Measurements from ENCODE around the gene ENPP6. TPM values are rescaled to one million over a fixed set of nuclear protein-coding genes. Genes with fewer than 3 reads are reported as not detected.

Gene ENPP6
- 3.2 TPM for polyA plus RNA-seq
- long read RNA-seq, donor 1, partial matches to known transcripts = 0 of 2 reads
- long read RNA-seq, donor 1, other reads (novel, unspliced or antisense) = 0 of 2 reads
- long read RNA-seq, donor 2 = 0 reads
- long read RNA-seq, donor 3, partial matches to known transcripts = 0 of 2 reads
- long read RNA-seq, donor 3, other reads (novel, unspliced or antisense) = 0 of 2 reads
- long read RNA-seq, donor 4 = 0 reads
- long read RNA-seq, donor 5 = 0 reads
- long read RNA-seq, donor 6 = 0 reads
- long read RNA-seq, donor 7 = 0 reads
- long read RNA-seq, donor 8 = 0 reads
- long read RNA-seq, donor 9, partial matches to known transcripts = 0 of 1 reads
- long read RNA-seq, donor 9, other reads (novel, unspliced or antisense) = 0 of 1 reads
- long read RNA-seq, donor 10 = 0 reads
- long read RNA-seq, donor 11, partial matches to known transcripts = 0 of 2 reads
- long read RNA-seq, donor 11, other reads (novel, unspliced or antisense) = 0 of 2 reads

DNA sequence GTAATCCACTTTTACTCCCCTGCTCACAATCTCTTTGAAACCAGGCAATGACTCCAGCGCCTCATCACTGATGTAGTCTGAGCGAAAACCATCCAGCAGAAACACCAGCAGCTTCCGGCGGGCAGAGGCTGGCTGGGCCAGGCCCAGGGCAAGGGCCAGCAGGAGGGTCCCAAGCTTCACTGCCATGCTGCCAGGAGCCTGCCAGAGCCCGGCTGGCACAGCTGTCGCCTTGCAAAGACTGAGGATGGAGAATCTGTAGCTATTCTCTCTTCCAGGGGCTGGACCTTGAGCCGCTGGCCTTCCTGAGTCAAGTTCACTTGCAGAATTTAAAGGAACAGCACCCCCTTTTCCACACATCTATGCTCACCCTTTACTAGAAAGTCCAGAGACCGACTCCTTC, at the start of gene ENPP6:
Gene ENPP6, minus strand, starts transcription at position 240 of the 400 bp plus-strand sequence. Its CDS starts 54 bp downstream, at position 186.
- H3K4me3 ChIP-seq (ENCODE audit: low read length) = no peak within 1 kb of the TSS
- peak in 1 of 2 donors; percentile 34 for DNase-seq
- no peaks in the 10 kb centered on the region for H3K9me3 ChIP-seq (ENCODE audit: control insufficient read depth, low read depth, low read length)
- H3K27me3 ChIP-seq (ENCODE audit: control insufficient read depth, insufficient read depth, low read length) = peaks cover 4% of the 10 kb centered on the region
- no peaks in the 10 kb centered on the region for H3K36me3 ChIP-seq (ENCODE audit: control insufficient read depth, insufficient read depth, low read length)
- H3K27ac ChIP-seq (ENCODE audit: low read length) = no peak within 1 kb of the TSS
- no CpG with 5 or more reads among the region's 8 CpGs for WGBS (ENCODE audit: insufficient coverage, low lambda C conversion rate)
- peaks cover 21% of the 10 kb centered on the region for H3K4me1 ChIP-seq (ENCODE audit: control insufficient read depth, insufficient read depth, low read length)

DNA sequence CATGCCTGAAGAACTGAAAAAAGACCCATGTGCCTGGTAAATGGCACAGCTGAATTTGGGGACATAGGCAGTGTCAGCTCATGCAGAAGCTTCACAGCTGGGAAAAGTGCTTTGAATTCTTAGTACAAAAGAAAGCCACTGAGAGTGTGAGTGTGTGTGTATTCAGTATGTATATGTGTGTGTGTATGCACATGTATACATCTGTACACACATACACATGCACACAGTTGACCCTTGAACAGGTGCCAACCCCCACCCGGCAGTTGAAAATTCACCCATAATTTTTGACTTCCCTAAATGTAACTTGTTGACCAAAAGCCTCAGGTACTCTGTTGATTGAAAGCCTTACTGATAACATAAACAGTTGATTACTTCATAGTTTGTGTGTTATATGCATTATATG, 49.5 kb upstream of the ENPP6 start:
- Histone ChIP-seq H3K4me1 (ENCODE audit: control insufficient read depth, insufficient read depth, low read length) (no peaks in the 10 kb centered on the region), H3K9me3 (ENCODE audit: control insufficient read depth, low read depth, low read length) (no peaks in the 10 kb centered on the region), H3K36me3 (ENCODE audit: control insufficient read depth, insufficient read depth, low read length) (no peaks in the 10 kb centered on the region), H3K27me3 (ENCODE audit: control insufficient read depth, insufficient read depth, low read length) (no peaks in the 10 kb centered on the region), H3K4me3 (ENCODE audit: low read length) (no peak overlapping the region), H3K27ac (ENCODE audit: low read length) (no peak overlapping the region)
- WGBS (ENCODE audit: insufficient coverage, low lambda C conversion rate) = no CpG with 5 or more reads among the region's 1 CpG
- DNase-seq = no peak

DNA sequence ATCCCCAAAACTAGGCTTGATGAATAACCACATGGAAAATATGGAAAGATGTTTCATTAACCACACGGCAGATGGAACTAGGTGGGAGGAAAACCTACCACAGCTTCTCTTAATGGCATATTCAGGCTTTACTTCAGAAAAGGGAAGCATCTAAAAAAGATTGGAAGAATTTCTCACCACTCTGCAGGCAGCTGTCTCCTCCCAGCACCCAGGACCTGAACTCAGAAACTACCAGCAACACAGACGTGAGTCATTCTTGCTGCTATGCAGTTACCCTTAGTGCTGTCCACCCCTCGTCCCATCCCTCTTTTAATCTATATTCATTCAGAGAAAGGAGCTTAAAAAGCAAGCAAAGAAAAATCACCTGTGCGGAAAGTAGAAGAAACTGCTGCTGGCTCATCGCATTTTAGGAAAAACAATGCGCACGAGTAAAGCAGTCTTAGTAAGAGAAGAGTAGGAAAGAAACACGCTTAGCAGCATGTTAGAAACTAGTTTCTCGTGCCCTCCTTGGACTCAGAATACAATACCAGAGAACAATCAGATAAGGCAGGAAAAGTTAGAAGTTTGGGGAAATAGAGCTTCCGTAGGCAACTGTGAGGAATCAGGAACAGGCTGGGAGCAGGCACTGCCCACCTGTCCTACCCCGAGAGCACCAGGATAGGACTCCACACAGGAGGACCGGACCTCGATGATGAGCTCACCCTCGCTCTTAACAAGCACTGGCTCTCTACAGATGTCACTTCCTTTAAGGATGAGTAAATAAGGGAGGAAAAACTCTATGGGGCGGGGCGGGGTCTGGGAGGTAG, 48.1 kb upstream of the ENPP6 start:
- Histone ChIP-seq H3K4me1 (ENCODE audit: control insufficient read depth, insufficient read depth, low read length) (no peaks in the 10 kb centered on the region), H3K27ac (ENCODE audit: low read length) (no peak overlapping the region), H3K36me3 (ENCODE audit: control insufficient read depth, insufficient read depth, low read length) (no peaks in the 10 kb centered on the region), H3K4me3 (ENCODE audit: low read length) (no peak overlapping the region), H3K9me3 (ENCODE audit: control insufficient read depth, low read depth, low read length) (no peaks in the 10 kb centered on the region), H3K27me3 (ENCODE audit: control insufficient read depth, insufficient read depth, low read length) (no peaks in the 10 kb centered on the region)
- DNase-seq = peak in 1 of 2 donors; percentile 31
- 90% methylated on average over 2 of the region's 16 CpGs for WGBS (ENCODE audit: insufficient coverage, low lambda C conversion rate)

DNA sequence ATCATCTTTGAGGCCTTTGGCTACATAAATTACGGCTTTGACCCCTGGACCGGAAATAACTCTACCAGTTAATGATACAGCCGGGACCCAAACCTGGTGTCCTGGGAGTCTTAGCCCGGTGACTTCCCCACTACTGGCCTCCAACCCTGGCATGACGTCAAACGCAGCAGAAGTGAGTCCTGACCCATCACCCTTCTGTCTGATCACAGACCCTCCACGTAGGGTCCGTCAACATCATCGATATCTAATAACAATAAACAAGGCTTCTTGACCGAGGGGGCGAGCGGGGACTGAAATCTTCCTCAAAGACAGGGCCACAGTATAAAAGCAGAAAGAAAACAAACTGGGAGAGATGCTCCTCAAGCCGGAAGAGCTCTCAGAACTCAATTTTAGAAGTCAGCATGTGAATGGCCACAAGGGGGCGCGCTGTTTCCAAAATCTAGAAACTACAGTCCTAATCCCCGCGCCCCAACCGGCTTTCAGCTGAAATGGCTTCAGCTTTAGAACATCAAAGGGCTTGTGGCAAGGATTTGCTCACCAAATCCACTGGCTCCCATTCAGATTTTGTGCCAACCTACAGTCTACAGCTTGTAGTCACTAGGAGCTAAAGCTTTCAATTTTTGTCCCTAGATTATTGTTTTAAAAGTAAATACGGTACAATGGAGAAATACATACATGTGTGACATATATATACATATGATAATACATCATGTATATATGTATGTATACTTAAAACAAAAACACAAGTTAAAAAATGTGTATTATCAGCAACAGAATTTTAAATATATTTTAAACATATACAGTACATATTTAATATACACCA, 46.4 kb upstream of the ENPP6 start:
- no peaks in the 10 kb centered on the region for H3K36me3 ChIP-seq (ENCODE audit: control insufficient read depth, insufficient read depth, low read length)
- no peaks in the 10 kb centered on the region for H3K4me1 ChIP-seq (ENCODE audit: control insufficient read depth, insufficient read depth, low read length)
- H3K27ac ChIP-seq (ENCODE audit: low read length) = no peak overlapping the region
- peak; percentile 79 to 80 for DNase-seq
- no peaks in the 10 kb centered on the region for H3K9me3 ChIP-seq (ENCODE audit: control insufficient read depth, low read depth, low read length)
- WGBS (ENCODE audit: insufficient coverage, low lambda C conversion rate) = 80% methylated on average over 1 of the region's 19 CpGs
- no peaks in the 10 kb centered on the region for H3K27me3 ChIP-seq (ENCODE audit: control insufficient read depth, insufficient read depth, low read length)
- no peak overlapping the region for H3K4me3 ChIP-seq (ENCODE audit: low read length)

DNA sequence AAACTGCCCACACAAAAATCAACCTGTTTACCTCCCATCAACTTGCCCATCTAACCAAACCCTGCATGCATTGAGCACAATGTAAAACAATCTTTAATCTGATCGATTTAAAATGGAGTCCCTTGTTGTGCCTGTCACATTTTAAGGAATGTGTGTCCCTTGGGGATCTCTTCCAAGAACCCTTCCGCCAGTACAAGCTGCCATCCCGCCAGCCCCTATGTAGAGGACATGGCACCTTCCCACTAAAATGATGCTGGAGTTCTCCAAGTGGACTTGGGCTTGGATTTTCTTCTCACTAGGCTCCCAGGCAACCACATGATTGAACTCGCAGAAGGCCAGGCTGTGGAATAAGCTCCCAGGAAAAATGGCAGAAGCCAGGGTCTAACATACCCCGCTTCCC, 45.8 kb upstream of the ENPP6 start:
- H3K27me3 ChIP-seq (ENCODE audit: control insufficient read depth, insufficient read depth, low read length) = no peaks in the 10 kb centered on the region
- WGBS (ENCODE audit: insufficient coverage, low lambda C conversion rate) = no CpG with 5 or more reads among the region's 5 CpGs
- no peaks in the 10 kb centered on the region for H3K9me3 ChIP-seq (ENCODE audit: control insufficient read depth, low read depth, low read length)
- H3K27ac ChIP-seq (ENCODE audit: low read length) = no peak overlapping the region
- H3K36me3 ChIP-seq (ENCODE audit: control insufficient read depth, insufficient read depth, low read length) = no peaks in the 10 kb centered on the region
- no peaks in the 10 kb centered on the region for H3K4me1 ChIP-seq (ENCODE audit: control insufficient read depth, insufficient read depth, low read length)
- H3K4me3 ChIP-seq (ENCODE audit: low read length) = no peak overlapping the region
- DNase-seq = no peak

DNA sequence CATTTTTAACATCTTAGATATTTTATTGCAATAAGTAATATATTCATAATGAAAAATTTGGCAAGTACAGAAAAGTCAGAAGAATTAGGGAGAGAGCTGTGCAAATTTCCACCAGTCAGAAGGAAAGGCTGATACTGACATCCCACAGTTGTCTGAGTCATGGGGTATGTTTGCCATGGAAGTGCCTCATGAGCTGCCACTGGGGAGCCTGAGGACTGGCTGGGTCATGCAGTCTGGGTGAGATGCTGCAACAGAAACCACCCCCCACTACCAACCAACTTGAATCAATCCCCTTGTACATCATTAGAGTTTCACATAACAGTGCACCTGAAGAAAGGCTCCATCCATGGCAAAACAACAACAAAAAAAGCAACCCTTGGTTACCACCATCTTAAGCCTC, 45.2 kb upstream of the ENPP6 start:
- H3K4me3 ChIP-seq (ENCODE audit: low read length) = no peak overlapping the region
- H3K36me3 ChIP-seq (ENCODE audit: control insufficient read depth, insufficient read depth, low read length) = no peaks in the 10 kb centered on the region
- H3K27ac ChIP-seq (ENCODE audit: low read length) = no peak overlapping the region
- DNase-seq = no peak
- no peaks in the 10 kb centered on the region for H3K9me3 ChIP-seq (ENCODE audit: control insufficient read depth, low read depth, low read length)
- H3K27me3 ChIP-seq (ENCODE audit: control insufficient read depth, insufficient read depth, low read length) = no peaks in the 10 kb centered on the region
- H3K4me1 ChIP-seq (ENCODE audit: control insufficient read depth, insufficient read depth, low read length) = no peaks in the 10 kb centered on the region

DNA sequence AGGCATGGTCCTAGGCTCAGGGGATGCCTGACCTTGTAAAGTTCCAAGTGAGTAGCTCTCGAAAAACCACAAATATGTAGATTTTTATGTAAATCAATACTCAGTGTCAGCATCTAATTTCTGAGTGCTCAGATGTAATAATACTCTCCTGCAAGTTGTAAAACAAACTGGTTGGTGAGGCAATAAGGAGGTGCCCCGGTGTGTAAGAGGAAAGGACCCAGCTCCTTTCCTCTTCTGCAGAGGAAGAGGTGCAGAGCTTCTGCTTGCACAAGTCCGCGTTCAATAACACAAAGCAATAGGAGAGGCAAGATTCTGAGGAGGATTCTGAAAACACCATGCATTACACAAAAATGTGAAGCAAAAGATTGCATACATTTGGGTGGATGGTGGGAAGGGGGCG, 43.6 kb upstream of the ENPP6 start:
- no peak for DNase-seq
- Histone ChIP-seq H3K4me3 (ENCODE audit: low read length) (no peak overlapping the region), H3K27me3 (ENCODE audit: control insufficient read depth, insufficient read depth, low read length) (no peaks in the 10 kb centered on the region), H3K9me3 (ENCODE audit: control insufficient read depth, low read depth, low read length) (no peaks in the 10 kb centered on the region), H3K27ac (ENCODE audit: low read length) (no peak overlapping the region), H3K36me3 (ENCODE audit: control insufficient read depth, insufficient read depth, low read length) (no peaks in the 10 kb centered on the region), H3K4me1 (ENCODE audit: control insufficient read depth, insufficient read depth, low read length) (no peaks in the 10 kb centered on the region)
- no CpG with 5 or more reads among the region's 5 CpGs for WGBS (ENCODE audit: insufficient coverage, low lambda C conversion rate)

DNA sequence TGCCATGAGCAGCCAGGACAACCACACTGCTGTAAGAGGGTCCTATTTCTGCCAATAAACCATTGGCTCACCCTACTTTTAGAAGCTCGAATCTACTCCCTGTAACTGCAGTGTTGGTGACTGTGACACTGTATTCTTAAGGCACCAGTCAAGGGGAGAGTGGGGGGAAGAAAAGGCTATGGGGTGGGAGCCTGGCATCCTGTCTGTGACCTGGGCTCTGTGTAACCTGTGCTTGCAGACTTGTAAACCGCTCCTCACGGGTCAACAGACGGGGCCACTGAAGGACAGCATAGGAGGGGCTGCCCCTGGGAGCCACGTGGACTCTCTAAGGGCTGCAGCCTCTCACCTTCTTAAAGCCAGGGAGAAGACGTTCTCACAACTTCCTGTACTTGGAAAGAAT, 42.2 kb upstream of the ENPP6 start:
- H3K36me3 ChIP-seq (ENCODE audit: control insufficient read depth, insufficient read depth, low read length) = no peaks in the 10 kb centered on the region
- no CpG with 5 or more reads among the region's 6 CpGs for WGBS (ENCODE audit: insufficient coverage, low lambda C conversion rate)
- H3K9me3 ChIP-seq (ENCODE audit: control insufficient read depth, low read depth, low read length) = no peaks in the 10 kb centered on the region
- no peaks in the 10 kb centered on the region for H3K4me1 ChIP-seq (ENCODE audit: control insufficient read depth, insufficient read depth, low read length)
- no peaks in the 10 kb centered on the region for H3K27me3 ChIP-seq (ENCODE audit: control insufficient read depth, insufficient read depth, low read length)
- DNase-seq = no peak
- no peak overlapping the region for H3K4me3 ChIP-seq (ENCODE audit: low read length)
- no peak overlapping the region for H3K27ac ChIP-seq (ENCODE audit: low read length)

DNA sequence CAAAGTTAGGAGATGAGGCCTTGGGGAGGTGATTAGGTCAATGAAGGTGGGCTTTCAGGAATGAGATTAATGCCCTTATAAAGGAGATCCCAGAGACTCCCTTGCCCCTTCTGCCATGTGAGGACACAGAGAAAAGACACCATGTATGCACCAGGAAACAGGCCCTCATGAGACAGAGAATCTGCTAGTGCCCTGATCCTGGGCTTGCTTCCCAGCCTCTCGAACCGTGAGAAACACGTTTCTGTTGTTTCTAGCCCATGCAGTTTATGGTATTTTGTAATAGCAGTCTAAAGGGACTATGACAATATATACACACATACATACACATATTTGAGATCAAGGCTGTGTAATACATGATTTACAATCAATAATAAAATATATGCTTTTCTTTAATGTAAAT, 41.4 kb upstream of the ENPP6 start:
- no peaks in the 10 kb centered on the region for H3K4me1 ChIP-seq (ENCODE audit: control insufficient read depth, insufficient read depth, low read length)
- H3K27ac ChIP-seq (ENCODE audit: low read length) = no peak overlapping the region
- H3K27me3 ChIP-seq (ENCODE audit: control insufficient read depth, insufficient read depth, low read length) = no peaks in the 10 kb centered on the region
- WGBS (ENCODE audit: insufficient coverage, low lambda C conversion rate) = 90% methylated on average over 2 of the region's 3 CpGs
- no peaks in the 10 kb centered on the region for H3K36me3 ChIP-seq (ENCODE audit: control insufficient read depth, insufficient read depth, low read length)
- no peak overlapping the region for H3K4me3 ChIP-seq (ENCODE audit: low read length)
- DNase-seq = no peak
- no peaks in the 10 kb centered on the region for H3K9me3 ChIP-seq (ENCODE audit: control insufficient read depth, low read depth, low read length)

Data from large intestine (tissue), 12 donors.